Effector memory CD4-positive, alpha-beta T cell (primary cell): ENCODE data around the gene PLB1.

Experiments used
- DNase-seq, 3 donors: peaks; one replicate each; pipeline ENCODE4 v3.0.0-alpha.2; 2020
- H3K27ac ChIP-seq: 2 replicates; pipeline ENCODE4 v1.7.0; 2013; ENCODE audit warnings: mild to moderate bottlenecking, low read length, moderate library complexity; ENCODE audit not compliant: insufficient read depth, poor library complexity, severe bottlenecking
- H3K27me3 ChIP-seq: replicated peaks from 2 replicates; pipeline ENCODE4 v1.7.0; 2013; ENCODE audit warnings: mild to moderate bottlenecking, low read length; ENCODE audit not compliant: insufficient read depth, control insufficient read depth, poor library complexity, severe bottlenecking
- H3K36me3 ChIP-seq: 2 replicates; pipeline ENCODE4 v1.7.0; 2013; ENCODE audit warnings: mild to moderate bottlenecking, low read length, moderate library complexity; ENCODE audit not compliant: control insufficient read depth, insufficient read depth
- H3K4me1 ChIP-seq: 2 replicates; pipeline ENCODE4 v1.7.0; 2013; ENCODE audit warnings: low read length, mild to moderate bottlenecking; ENCODE audit not compliant: control insufficient read depth, insufficient read depth, poor library complexity, severe bottlenecking
- H3K4me3 ChIP-seq: 2 replicates; pipeline ENCODE4 v1.7.0; 2013; ENCODE audit warnings: low read length, low read depth, mild to moderate bottlenecking; ENCODE audit not compliant: insufficient read depth, poor library complexity, severe bottlenecking
- H3K9me3 ChIP-seq: 2 replicates; pipeline ENCODE4 v1.7.0; 2013; ENCODE audit warnings: mild to moderate bottlenecking, low read length, moderate library complexity; ENCODE audit not compliant: control insufficient read depth

PLB1 gene

DNA sequence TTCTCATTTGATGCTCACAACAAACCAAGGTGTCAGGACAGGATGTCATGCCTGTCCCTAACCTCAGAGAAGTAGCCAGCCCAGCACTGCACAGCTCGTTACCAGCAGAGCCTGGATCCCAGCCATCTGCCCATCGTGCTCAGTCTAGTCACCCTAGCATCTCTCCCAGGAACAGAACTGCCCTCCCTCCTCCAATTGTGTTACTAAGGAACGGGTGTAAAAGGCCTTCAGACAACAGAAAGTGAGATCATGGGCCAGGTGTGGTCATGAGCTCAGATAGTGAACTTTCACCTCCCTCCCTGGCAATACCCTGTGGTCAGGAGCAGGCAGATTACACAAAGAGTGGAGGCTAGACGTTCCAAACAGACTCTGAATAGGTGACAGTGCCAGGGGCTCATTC lies 144.0 kb downstream of the PLB1 start:
- Histone ChIP-seq H3K27me3 (no peaks in the 10 kb centered on the region), H3K4me1 (no peaks in the 10 kb centered on the region), H3K36me3 (no peaks in the 10 kb centered on the region), H3K4me3 (no peak overlapping the region), H3K27ac (no peak overlapping the region), H3K9me3 (no peaks in the 10 kb centered on the region)
- no peak for DNase-seq

DNA sequence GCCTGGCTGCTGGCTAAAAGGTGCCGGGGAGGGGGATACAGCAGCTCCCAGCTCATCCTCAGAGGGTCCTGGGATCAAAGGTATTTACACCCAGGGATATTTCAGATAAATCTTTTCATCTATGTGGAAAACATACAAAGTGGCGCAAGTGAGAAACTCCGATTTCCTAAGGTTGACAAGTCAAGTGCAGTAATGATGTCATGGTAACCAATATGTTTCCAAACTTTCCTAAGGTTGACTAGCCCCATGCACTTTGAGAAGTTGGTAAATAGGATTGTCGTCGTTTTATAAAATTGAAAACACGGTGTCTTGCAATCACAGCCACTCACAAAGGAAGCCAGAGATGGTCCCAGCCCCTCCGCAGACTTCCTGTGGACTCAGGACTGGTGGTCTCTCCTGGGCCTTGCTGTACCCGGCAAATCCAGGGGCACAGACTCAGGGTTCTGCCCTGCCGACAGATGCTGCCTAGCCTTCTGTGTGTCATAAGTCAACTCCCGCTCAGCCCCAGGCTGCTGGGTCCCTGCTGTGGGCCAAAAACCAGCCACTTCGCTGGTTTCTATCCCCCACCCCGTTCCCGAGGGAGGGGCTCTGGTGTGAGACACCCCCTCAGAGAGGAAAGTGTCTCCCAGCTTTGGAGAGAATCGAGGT lies 144.5 kb downstream of the PLB1 start:
- Histone ChIP-seq H3K4me3 (no peak overlapping the region), H3K9me3 (no peaks in the 10 kb centered on the region), H3K27ac (no peak overlapping the region), H3K27me3 (no peaks in the 10 kb centered on the region), H3K4me1 (no peaks in the 10 kb centered on the region), H3K36me3 (no peaks in the 10 kb centered on the region)
- DNase-seq = no peak

DNA sequence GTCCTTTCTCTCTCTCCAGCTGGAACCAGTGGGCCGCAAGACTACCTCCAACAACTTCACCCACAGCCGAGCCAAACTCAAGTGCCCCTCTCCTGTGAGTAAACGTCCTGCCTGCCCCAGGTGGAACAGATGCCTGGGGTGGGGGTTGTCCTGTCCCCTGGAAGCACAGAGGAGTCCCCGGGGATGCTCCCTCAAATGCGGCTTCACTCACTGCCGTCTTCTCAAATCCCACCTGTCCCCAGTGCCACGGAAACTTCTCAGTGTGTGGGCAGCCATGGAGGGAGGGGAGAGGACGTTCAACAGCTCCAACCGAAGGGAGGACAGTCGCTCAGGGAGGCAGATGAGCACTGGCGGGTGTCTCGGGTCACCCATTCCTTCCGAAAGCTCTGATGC lies 145.0 kb downstream of the PLB1 start:
- no peaks in the 10 kb centered on the region for H3K9me3 ChIP-seq
- H3K4me1 ChIP-seq = no peaks in the 10 kb centered on the region
- no peaks in the 10 kb centered on the region for H3K27me3 ChIP-seq
- H3K36me3 ChIP-seq = no peaks in the 10 kb centered on the region
- no peak for DNase-seq
- no peak overlapping the region for H3K27ac ChIP-seq
- H3K4me3 ChIP-seq = no peak overlapping the region

DNA sequence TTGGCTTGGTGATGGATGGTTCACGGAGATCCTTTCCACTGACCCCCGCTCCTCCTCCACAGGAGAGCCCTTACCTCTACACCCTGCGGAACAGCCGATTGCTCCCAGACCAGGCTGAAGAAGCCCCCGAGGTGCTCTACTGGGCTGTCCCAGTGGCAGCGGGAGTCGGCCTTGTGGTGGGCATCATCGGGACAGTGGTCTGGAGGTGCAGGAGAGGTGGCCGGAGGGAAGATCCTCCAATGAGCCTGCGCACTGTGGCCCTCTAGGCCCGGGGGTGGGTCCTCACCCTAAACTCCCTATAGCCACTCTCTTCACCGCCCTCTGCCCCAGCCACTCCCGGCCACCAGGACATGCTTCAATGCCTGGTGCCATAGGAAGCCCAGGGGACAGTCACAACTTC lies 146.9 kb downstream of the PLB1 start:
- no peak overlapping the region for H3K27ac ChIP-seq
- no peaks in the 10 kb centered on the region for H3K4me1 ChIP-seq
- H3K9me3 ChIP-seq = no peaks in the 10 kb centered on the region
- no peak for DNase-seq
- H3K36me3 ChIP-seq = no peaks in the 10 kb centered on the region
- no peak overlapping the region for H3K4me3 ChIP-seq
- no peaks in the 10 kb centered on the region for H3K27me3 ChIP-seq

DNA sequence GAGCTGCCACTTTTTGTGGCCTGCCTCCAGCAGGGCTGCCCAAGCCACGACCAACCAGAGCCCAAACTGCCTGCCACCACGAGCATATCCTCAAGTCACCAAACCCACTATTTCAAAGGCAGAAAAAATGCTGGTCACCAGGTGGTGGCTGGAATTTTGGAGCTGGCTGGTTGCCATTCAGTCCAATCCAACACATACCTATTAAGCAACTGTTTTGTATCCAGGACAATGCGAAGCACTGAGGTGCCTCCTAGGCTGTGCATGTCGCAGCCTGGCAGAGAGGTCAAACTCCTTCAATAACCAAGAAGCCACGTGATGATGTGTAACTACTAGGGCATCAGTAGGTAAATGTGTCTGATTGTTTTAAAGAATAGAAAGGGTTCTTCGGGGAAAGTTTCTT lies 147.5 kb downstream of the PLB1 start:
- Histone ChIP-seq H3K4me3 (no peak overlapping the region), H3K27me3 (no peaks in the 10 kb centered on the region), H3K9me3 (no peaks in the 10 kb centered on the region), H3K27ac (no peak overlapping the region), H3K36me3 (no peaks in the 10 kb centered on the region), H3K4me1 (no peaks in the 10 kb centered on the region)
- no peak for DNase-seq

DNA sequence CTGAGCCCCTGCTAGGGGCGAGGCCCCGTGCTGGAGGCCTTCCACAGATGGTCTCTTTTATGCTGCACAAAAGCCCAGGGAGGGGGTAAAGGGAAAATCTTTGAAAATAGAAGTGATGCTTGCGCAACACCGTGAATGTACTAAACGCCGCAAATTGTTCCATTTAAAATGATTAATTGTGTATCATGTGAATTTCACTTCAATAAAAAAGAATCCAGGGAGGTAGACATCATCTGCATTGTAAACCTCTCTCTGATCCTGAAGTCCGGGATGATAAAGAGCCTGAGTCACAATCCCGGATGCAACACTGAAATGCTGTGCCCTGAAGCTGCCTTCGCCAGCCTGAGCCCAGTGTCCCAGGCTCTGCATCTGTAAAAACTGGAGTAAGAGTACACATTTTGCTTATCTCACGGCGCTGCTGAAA lies 148.1 kb downstream of the PLB1 start:
- DNase-seq = no peak
- Histone ChIP-seq H3K4me3 (no peak overlapping the region), H3K4me1 (no peaks in the 10 kb centered on the region), H3K9me3 (no peaks in the 10 kb centered on the region), H3K27me3 (no peaks in the 10 kb centered on the region), H3K36me3 (no peaks in the 10 kb centered on the region), H3K27ac (no peak overlapping the region)

DNA sequence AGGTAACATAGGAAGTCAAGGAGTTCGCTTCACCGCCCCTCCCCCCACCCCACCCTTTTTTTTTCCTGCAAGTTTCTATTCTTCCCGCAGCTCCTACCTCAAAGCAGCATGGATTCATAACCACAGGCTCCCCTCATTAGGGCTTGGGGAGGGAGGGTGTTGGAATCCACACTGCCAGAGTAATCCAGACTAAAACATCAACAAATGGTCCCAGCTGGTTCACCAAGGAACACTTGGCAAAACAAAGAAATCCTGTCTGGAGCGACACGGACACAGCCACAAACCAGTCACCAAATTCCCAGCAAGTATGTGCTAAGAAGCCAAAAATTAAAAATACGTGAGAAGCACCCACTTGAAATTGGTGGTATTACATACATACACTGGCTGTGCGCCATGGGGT lies 148.9 kb downstream of the PLB1 start:
- Histone ChIP-seq H3K36me3 (no peaks in the 10 kb centered on the region), H3K27me3 (no peaks in the 10 kb centered on the region), H3K27ac (no peak overlapping the region), H3K4me1 (no peaks in the 10 kb centered on the region), H3K4me3 (no peak overlapping the region), H3K9me3 (no peaks in the 10 kb centered on the region)
- DNase-seq = no peak

DNA sequence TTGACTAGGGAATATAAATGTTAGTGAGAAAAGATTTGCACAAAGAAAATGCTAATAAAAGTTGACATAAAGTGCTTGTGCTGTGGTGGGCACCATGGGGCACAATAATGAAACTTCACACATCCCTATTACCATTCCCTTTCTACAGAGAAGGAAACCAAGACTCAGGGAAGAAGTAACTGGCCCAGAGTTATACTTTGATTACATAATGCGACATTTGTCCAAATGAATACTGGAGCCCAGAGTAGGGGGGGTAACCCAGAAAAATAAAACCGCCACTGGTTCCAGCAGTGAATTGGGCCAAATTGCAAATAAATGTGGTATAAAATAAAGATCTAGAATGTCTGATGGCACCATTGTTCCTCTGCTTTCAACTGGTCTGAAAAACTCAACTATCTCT lies 149.7 kb downstream of the PLB1 start:
- no peak for DNase-seq
- H3K4me1 ChIP-seq = no peaks in the 10 kb centered on the region
- H3K27ac ChIP-seq = no peak overlapping the region

DNA sequence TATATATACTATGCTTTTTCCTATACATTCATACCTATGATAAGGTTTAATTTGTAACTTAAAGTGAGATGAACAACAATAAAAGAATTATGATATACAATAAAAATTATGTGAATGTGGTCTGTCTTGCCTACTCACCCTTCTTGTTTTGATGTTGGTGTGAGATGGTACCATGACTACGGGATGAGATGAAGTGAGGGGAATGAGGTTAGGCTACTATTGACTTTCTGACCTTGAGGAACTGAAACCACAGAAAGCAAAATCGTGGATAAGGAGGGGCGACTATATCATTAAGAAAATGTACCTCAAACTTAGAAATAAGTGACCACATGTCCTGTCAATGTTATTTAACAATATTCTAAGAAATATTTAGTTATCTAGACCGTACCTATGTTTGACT lies 151.8 kb downstream of the PLB1 start:
- Histone ChIP-seq H3K9me3 (no peaks in the 10 kb centered on the region), H3K36me3 (no peaks in the 10 kb centered on the region), H3K4me1 (no peaks in the 10 kb centered on the region), H3K27ac (no peak overlapping the region), H3K4me3 (no peak overlapping the region), H3K27me3 (no peaks in the 10 kb centered on the region)
- no peak for DNase-seq

More for the DNA sequence above, 149.7 kb downstream of the PLB1 start:
- Histone ChIP-seq H3K27me3 (no peaks in the 10 kb centered on the region), H3K36me3 (no peaks in the 10 kb centered on the region), H3K4me3 (no peak overlapping the region), H3K9me3 (no peaks in the 10 kb centered on the region)

DNA sequence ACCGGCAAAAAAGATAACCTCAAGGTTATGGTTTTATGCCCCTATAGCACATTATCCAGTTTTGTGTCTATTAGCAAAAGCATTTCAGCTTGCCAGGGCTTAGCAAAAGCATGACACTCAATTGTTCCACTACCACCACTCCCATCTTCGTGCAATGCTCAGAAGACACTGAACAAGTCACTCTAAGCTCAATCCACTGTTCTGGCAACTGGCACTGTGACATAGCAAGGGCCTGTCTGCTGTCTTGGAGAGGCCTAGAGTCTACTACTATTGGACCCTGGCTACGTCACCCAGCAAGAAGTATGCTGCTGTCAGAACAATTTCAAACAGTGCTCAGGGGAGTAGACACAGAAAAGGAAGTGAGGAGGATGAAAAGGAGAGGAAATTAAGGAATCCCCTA lies 152.3 kb downstream of the PLB1 start:
- Histone ChIP-seq H3K27ac (no peak overlapping the region), H3K4me1 (no peaks in the 10 kb centered on the region), H3K36me3 (no peaks in the 10 kb centered on the region), H3K9me3 (no peaks in the 10 kb centered on the region), H3K4me3 (no peak overlapping the region), H3K27me3 (no peaks in the 10 kb centered on the region)
- DNase-seq = no peak
